Naive thymus-derived CD4-positive, alpha-beta T cell (primary cell): ENCODE data around the gene WNT5B. TPM values are rescaled to one million over a fixed set of nuclear protein-coding genes. Genes with fewer than 3 reads are reported as not detected.

Experiments used
- ATAC-seq: fragments of 150-1000 bp; cut with Tn5 transposase; 2 replicates; pipeline ENCODE4 v1.10.0; 2021; ENCODE audit warnings: mild to moderate bottlenecking, moderate library complexity
- CTCF ChIA-PET: fragments of 350-600 bp; sonication (Branson Sonifier 250); formaldehyde crosslinking; loops from one replicate; lab custom pipeline; 2021; ENCODE audit warnings: antibody characterized with exemption; lab: Charles Lee
- POLR2A ChIA-PET: fragments of 350-600 bp; sonication (Branson Sonifier 250); formaldehyde crosslinking; loops from one replicate; lab custom pipeline; 2021; ENCODE audit warnings: antibody characterized with exemption, inconsistent platforms; lab: Charles Lee
- DNase-seq, 9 donors: peaks; one replicate each; pipeline versions ENCODE4 v3.0.0 to v3.0.0-alpha.2; 2020 to 2022; ENCODE audit warnings: mixed read lengths in 1 of 9
- H3K27ac ChIP-seq: one replicate; pipeline ENCODE4 v1.7.0; 2013; ENCODE audit warnings: mild to moderate bottlenecking, low read depth, low read length, moderate library complexity
- H3K27me3 ChIP-seq, 2 donors: one replicate each; pipeline ENCODE4 v1.7.0; 2013; ENCODE audit warnings: low read length in 2 of 2, mild to moderate bottlenecking in 2 of 2, moderate library complexity in 2 of 2; ENCODE audit not compliant: control insufficient read depth in 2 of 2, insufficient read depth in 2 of 2
- H3K36me3 ChIP-seq, 3 experiments: 1 replicate in 2 of 3; 2 replicates in 1 of 3; pipeline ENCODE4 v1.7.0; 2013; ENCODE audit warnings: low read length in 3 of 3, mild to moderate bottlenecking in 3 of 3, moderate library complexity in 1 of 3; ENCODE audit not compliant: insufficient read depth in 3 of 3, control insufficient read depth in 2 of 3
- H3K4me1 ChIP-seq, 2 donors: one replicate each; pipeline ENCODE4 v1.7.0; 2013; ENCODE audit warnings: low read length in 2 of 2, mild to moderate bottlenecking in 2 of 2, moderate library complexity in 1 of 2; ENCODE audit not compliant: control insufficient read depth in 2 of 2, insufficient read depth in 2 of 2
- H3K4me3 ChIP-seq: 2 replicates; pipeline ENCODE4 v1.7.0; 2013; ENCODE audit warnings: mild to moderate bottlenecking, low read length
- H3K9me3 ChIP-seq, 3 experiments: 1 replicate in 2 of 3; 2 replicates in 1 of 3; pipeline ENCODE4 v1.7.0; 2013; ENCODE audit warnings: low read length in 3 of 3; ENCODE audit not compliant: control insufficient read depth in 2 of 3
- H3K27ac Mint-ChIP-seq, 9 donors: one replicate each; pipeline ENCODE4 v1.8.0; 2020 to 2022; ENCODE audit warnings: mixed read lengths in 9 of 9, mild to moderate bottlenecking in 8 of 9, moderate library complexity in 5 of 9, inconsistent platforms in 2 of 9
- H3K27me3 Mint-ChIP-seq, 5 donors: one replicate each; pipeline ENCODE4 v1.8.0; 2021 to 2022; ENCODE audit warnings: mixed read lengths in 5 of 5, mild to moderate bottlenecking in 1 of 5
- H3K36me3 Mint-ChIP-seq, 5 donors: one replicate each; pipeline ENCODE4 v1.8.0; 2020 to 2022; ENCODE audit warnings: mixed read lengths in 5 of 5, mild to moderate bottlenecking in 3 of 5, inconsistent platforms in 1 of 5
- H3K4me1 Mint-ChIP-seq, 7 donors: one replicate each; pipeline ENCODE4 v1.8.0; 2020 to 2022; ENCODE audit warnings: mixed read lengths in 7 of 7, mild to moderate bottlenecking in 3 of 7, inconsistent platforms in 1 of 7
- H3K4me3 Mint-ChIP-seq, 10 donors: one replicate each; pipeline ENCODE4 v1.8.0; 2020 to 2022; ENCODE audit warnings: mild to moderate bottlenecking in 10 of 10, mixed read lengths in 10 of 10, moderate library complexity in 6 of 10, inconsistent platforms in 2 of 10
- H3K9me3 Mint-ChIP-seq, 11 donors: one replicate each; pipeline ENCODE4 v1.8.0; 2020 to 2022; ENCODE audit warnings: mixed read lengths in 11 of 11, mild to moderate bottlenecking in 4 of 11, inconsistent platforms in 1 of 11, moderate library complexity in 1 of 11
- intact Hi-C, 2 donors: fragments of 100-400 bp; cut with micrococcal nuclease; formaldehyde crosslinking; loops; one replicate each; pipeline ENCODE4 v1.15.1; 2023
- polyA plus RNA-seq, 2 donors: library from polyadenylated mRNA; unstranded; fragments of 300-500 nt; fragmentation: Illumina TruSeq; gene quantifications; one replicate each; pipeline ENCODE4 v1.2.3, GENCODE V29; 2021
- total RNA-seq, 6 experiments: library from RNA in 5 of 6; stranded (reverse) in 5 of 6; gene quantifications; 1 replicate in 5 of 6; 2 replicates in 1 of 6; pipeline ENCODE4 v1.2.3 and lab custom pipeline; 2021 to 2026

WNT5B gene
- total and polyA plus RNA-seq, 7 experiments from 2014 or later, result 0.29 to 0.92 (median 0.37) TPM; not detected in 4

DNA sequence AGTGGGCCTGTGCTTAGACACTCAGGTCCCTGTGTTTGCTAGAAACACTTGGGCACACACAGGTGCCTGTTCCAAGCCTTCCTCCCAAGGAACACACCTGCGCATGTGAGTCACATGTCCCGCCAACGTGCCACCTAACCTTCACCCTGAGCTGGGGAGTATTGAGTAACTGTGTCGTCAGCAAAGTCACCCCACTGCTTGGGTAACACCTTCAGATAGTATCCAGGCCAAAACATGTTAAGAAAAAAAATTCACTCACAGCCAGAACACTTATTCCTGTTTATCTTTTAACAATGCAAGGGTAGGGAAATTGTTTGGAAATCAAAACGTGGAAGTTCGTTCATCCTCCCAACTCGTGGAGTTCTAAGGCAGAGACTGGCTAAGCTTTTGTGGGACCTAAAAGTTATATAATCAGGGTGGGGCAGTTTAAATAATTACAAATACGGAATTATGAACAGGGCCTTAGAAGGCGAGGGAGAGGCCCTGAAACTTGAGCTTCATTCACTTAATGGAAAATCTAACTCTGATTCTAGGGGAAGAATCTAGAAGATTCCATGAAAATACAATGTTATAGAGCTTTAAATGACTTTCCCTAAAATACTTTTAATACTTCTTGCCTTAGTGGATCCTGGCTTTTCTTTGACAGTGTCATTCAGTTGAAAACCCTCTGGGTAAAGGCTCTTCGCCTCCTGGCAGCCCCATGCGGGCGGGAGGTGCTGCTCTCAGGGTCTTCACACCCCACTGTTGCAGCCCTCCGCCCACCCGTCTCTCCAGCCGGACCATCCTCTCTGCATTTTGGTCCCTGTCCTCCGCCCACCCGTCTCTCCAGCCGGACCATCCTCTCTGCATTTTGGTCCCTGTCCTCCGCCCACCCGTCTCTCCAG, 31.5 kb downstream of the WNT5B start:
- Mint-ChIP-seq H3K27ac (peak overlapping the region; percentile 48 to 86 (median 81)), H3K36me3 (peaks cover 0 to 1% (median 0%) of the 10 kb centered on the region in 5 donors), H3K27me3 (peaks cover 0 to 3% (median 0%) of the 10 kb centered on the region in 5 donors), H3K9me3 (peaks cover 0 to 6% (median 2%) of the 10 kb centered on the region in 11 donors), H3K4me3 (peak overlapping the region; percentile 24 to 69 (median 56)), H3K4me1 (peaks cover 8 to 29% (median 23%) of the 10 kb centered on the region in 7 donors)
- H3K36me3 ChIP-seq, result no peaks in the 10 kb centered on the region
- CTCF ChIA-PET, result interaction anchor here (0.5 to 3.2 kb wide), 5 partner anchors 10 to 1264 kb away, joined by 3 to 26 read pairs (median 3); no protein-coding TSS in a partner anchor
- ATAC-seq (peak; percentile 24), DNase-seq (peak in 7 of 9 donors; percentile 21 to 73 (median 35))
- intact Hi-C loops, result loop anchor here (1.0 to 5.0 kb wide), 4 partner anchors 30 to 344 kb away; partner anchors contain the start of genes DCP1B (in 1 of the 2) and FBXL14 (in 1 of the 2)
- no peaks in the 10 kb centered on the region for H3K4me1 ChIP-seq
- H3K27me3 ChIP-seq, result no peaks in the 10 kb centered on the region
- POLR2A ChIA-PET, result interaction anchor here (0.6 to 3.0 kb wide), 4 partner anchors 11 to 135 kb away, joined by 3 to 15 read pairs (median 4); partner anchors contain the start of gene ADIPOR2
- H3K4me3 ChIP-seq, result no peak overlapping the region
- H3K9me3 ChIP-seq, result no peaks in the 10 kb centered on the region
- H3K27ac ChIP-seq, result peak overlapping the region; percentile 29

DNA sequence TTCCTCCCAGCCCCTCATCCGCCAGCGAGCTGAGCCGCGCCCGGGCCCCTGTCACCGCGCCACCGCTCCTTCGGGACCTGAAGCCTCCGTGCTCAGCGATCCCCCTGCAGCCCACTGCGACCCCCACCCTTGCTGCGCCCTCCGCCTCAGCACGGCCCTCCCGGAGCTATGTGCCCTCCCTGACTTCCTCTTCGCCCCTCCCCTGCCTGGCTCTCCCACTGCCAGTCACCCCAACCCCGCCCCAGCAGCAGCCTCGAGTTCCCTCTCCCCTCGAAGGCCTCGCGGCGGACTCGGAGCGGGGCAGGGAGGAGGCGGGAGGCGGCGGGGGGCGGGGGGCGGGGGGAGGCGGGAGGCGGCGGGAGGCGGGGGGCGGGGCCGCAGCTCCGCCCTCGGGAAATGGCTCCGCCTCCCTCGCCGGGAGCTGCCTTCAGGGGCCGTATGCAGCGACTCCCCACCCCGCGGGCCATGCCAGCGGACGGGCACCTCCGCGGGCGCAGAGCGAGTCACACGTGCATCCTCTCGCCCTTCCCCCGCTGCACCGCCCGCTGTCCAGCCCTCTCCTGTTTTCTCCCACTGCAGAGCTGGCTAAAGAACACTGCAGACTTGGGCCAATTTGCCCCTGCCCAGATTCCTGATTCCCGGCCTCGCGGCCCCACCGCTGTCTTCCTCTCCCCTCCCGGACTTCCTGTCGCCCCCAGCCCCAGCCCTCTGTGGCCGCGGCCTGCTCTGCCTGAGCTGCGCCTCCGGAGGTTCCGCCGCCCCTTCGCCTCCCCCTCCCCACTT, 32.7 kb downstream of the WNT5B start:
- DNase-seq (peak; percentile 74 to 84 (median 82)), ATAC-seq (peak; percentile 93)
- H3K4me1 ChIP-seq, result peaks cover 5 to 7% of the 10 kb centered on the region in 2 donors
- Mint-ChIP-seq H3K4me3 (peak overlapping the region; percentile 70 to 86 (median 78)), H3K36me3 (peaks cover 0 to 1% (median 0%) of the 10 kb centered on the region in 5 donors), H3K27me3 (peaks cover 0 to 2% (median 0%) of the 10 kb centered on the region in 5 donors), H3K27ac (peak overlapping the region in 8 of 9 donors; percentile 62 to 87 (median 82)), H3K9me3 (peaks cover 0 to 6% (median 2%) of the 10 kb centered on the region in 11 donors), H3K4me1 (peaks cover 14 to 37% (median 31%) of the 10 kb centered on the region in 7 donors)
- no peaks in the 10 kb centered on the region for H3K27me3 ChIP-seq
- intact Hi-C loops, result loop anchor here (1.0 to 5.0 kb wide), 5 partner anchors 29 to 343 kb away; partner anchors contain the start of genes DCP1B (in 2 of the 2) and FBXL14 (in 1 of the 2)
- H3K9me3 ChIP-seq, result no peaks in the 10 kb centered on the region
- peak overlapping the region; percentile 64 for H3K4me3 ChIP-seq
- ChIA-PET CTCF (interaction anchor here (0.9 to 3.2 kb wide), 3 partner anchors 28 to 130 kb away, joined by 4 to 26 read pairs (median 4); no protein-coding TSS in a partner anchor), POLR2A (interaction anchor here (0.7 to 3.0 kb wide), 8 partner anchors 8 to 458 kb away, joined by 3 to 15 read pairs (median 4); partner anchors contain the start of gene ADIPOR2)
- peak overlapping the region; percentile 66 for H3K27ac ChIP-seq
- no peaks in the 10 kb centered on the region for H3K36me3 ChIP-seq

DNA sequence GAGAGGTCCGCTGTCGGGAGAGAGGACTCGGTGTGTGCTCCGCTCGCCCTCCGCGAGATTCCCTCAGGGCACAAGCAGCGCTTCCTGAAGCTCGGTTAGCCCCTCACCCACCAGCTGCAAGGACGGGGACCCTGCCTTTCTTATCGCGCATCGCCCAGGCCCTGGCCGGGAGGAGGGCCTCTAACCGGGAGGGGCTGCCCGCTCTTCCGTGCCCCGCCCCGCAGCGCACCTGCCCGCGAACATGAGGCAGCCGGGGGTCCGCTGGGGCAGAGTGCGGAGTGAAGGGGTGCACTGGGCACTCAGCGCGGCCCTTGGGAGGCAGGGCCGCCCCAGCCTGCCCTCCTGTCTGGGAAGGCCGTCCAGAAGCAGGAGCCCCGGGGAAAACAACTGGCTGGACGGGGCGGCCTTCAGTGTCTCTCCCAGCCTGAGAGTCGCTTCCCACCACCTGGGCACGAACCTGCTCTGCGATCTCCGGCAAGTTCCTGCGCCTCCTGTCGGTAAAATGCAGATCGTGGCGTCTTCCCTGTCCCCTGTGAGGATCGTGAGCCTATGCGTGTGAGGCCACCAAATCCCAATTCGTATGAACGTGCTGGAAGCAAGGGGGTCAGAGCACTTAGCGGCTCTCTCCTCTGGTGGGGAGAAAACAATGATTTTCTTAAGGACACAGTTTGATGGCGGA, 33.9 kb downstream of the WNT5B start:
- peaks cover 0 to 2% (median 0%) of the 10 kb centered on the region in 5 donors for H3K27me3 Mint-ChIP-seq
- peaks cover 0 to 5% (median 0%) of the 10 kb centered on the region in 5 donors for H3K36me3 Mint-ChIP-seq
- peaks cover 0 to 6% (median 2%) of the 10 kb centered on the region in 11 donors for H3K9me3 Mint-ChIP-seq
- peaks cover 23 to 48% (median 41%) of the 10 kb centered on the region in 7 donors for H3K4me1 Mint-ChIP-seq
- Histone ChIP-seq H3K4me1 (peaks cover 10 to 16% of the 10 kb centered on the region in 2 donors), H3K9me3 (no peaks in the 10 kb centered on the region), H3K27ac (no peak overlapping the region), H3K27me3 (no peaks in the 10 kb centered on the region), H3K4me3 (no peak overlapping the region), H3K36me3 (no peaks in the 10 kb centered on the region)
- ChIA-PET POLR2A (no interaction called here), CTCF (interaction anchor here (0.6 to 3.2 kb wide), 3 partner anchors 18 to 128 kb away, joined by 4 to 26 read pairs (median 6); no protein-coding TSS in a partner anchor)
- H3K27ac Mint-ChIP-seq, result peak overlapping the region; percentile 69 to 94 (median 83)
- ATAC-seq (no peak), DNase-seq (peak in 5 of 9 donors; percentile 17 to 42 (median 20))
- peak overlapping the region; percentile 71 to 86 (median 82) for H3K4me3 Mint-ChIP-seq
- intact Hi-C loops, result loop anchor here (2.0 to 5.0 kb wide), 2 partner anchors 71 to 342 kb away; partner anchors contain the start of genes DCP1B (in 1 of the 2) and FBXL14 (in 1 of the 2)

DNA sequence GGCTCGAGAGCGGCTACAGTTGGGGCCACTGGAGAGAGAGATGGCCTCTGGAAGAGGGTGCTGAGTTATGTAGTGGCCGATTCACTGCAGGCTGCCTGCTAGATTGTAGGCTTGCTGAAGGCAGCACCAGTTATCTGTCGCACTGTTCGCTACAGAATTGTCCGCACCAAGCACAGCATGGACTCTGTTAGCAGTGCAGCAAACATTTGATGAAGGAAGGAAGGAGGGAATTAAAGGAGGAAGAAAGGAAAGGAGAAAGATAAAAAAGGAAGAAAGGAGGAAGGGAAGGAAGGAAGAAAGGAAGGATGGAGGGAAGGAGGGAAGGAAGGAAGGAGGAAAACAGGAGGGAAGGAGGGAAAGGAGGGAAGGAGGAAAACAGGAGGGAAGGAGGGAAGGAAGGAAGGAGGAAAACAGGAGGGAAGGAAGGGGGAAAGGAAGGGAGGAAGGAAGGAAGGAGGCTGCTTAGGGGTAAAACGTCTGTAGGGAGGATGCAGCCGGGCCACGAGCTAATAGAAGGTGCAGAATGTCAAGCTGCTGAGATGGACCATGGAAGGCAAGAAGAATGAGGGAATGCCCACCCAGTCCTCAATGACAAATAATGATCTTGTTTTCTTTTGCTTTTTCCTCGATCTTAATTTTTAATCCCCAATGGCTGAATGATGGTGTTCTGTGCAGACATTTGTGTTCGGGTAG, 34.6 kb downstream of the WNT5B start:
- Histone ChIP-seq H3K27me3 (no peaks in the 10 kb centered on the region), H3K27ac (no peak overlapping the region), H3K4me1 (peaks cover 10 to 19% of the 10 kb centered on the region in 2 donors), H3K36me3 (no peaks in the 10 kb centered on the region), H3K4me3 (no peak overlapping the region), H3K9me3 (no peaks in the 10 kb centered on the region)
- ATAC-seq (no peak), DNase-seq (no peak)
- Mint-ChIP-seq H3K27me3 (peaks cover 0 to 2% (median 0%) of the 10 kb centered on the region in 5 donors), H3K4me3 (peak overlapping the region; percentile 50 to 84 (median 80)), H3K36me3 (peaks cover 0 to 5% (median 0%) of the 10 kb centered on the region in 5 donors), H3K4me1 (peaks cover 26 to 53% (median 46%) of the 10 kb centered on the region in 7 donors), H3K9me3 (peaks cover 0 to 6% (median 2%) of the 10 kb centered on the region in 11 donors), H3K27ac (peak overlapping the region; percentile 69 to 94 (median 85))
- POLR2A ChIA-PET, result no interaction called here
- intact Hi-C loops, result loop anchor here (2.0 to 5.0 kb wide), 2 partner anchors 71 to 341 kb away; partner anchors contain the start of genes DCP1B (in 1 of the 2) and FBXL14 (in 1 of the 2)
- CTCF ChIA-PET, result no interaction called here

DNA sequence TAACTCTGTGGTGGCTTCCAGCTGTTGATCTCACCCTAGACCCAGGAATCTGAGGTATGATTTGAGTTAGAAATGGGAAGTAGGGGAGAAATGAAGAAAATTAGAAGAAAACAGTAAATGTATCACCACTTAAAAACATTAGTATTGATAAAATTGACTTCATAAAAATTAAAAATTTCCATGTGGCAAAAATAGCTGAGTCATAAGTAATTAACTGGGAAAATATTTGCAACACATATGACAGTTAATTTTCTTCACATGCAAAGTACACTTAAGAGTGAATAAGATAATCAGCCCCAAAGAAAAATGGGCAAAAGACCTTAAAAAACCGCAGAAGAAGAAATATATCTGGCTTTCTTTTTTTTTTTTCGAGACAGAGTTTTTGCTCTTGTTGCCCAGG, 36.3 kb downstream of the WNT5B start:
- Mint-ChIP-seq H3K27ac (peak overlapping the region in 6 of 9 donors; percentile 17 to 81 (median 56)), H3K4me3 (peak overlapping the region in 3 of 10 donors; percentile 39 to 55 (median 44)), H3K9me3 (peaks cover 0 to 6% (median 2%) of the 10 kb centered on the region in 11 donors), H3K4me1 (peaks cover 30 to 58% (median 51%) of the 10 kb centered on the region in 7 donors), H3K36me3 (peaks cover 0 to 5% (median 0%) of the 10 kb centered on the region in 5 donors), H3K27me3 (peaks cover 0 to 2% (median 0%) of the 10 kb centered on the region in 5 donors)
- no peak overlapping the region for H3K27ac ChIP-seq
- no peaks in the 10 kb centered on the region for H3K9me3 ChIP-seq
- ATAC-seq (no peak), DNase-seq (no peak)
- no peaks in the 10 kb centered on the region for H3K27me3 ChIP-seq
- ChIA-PET POLR2A (interaction anchor here (0.6 kb wide), 1 partner anchor 189 kb away, joined by 4 read pairs; no protein-coding TSS in a partner anchor), CTCF (interaction anchor here (1.0 kb wide), 1 partner anchor 12 kb away, joined by 4 read pairs; no protein-coding TSS in a partner anchor)
- peaks cover 10 to 25% of the 10 kb centered on the region in 2 donors for H3K4me1 ChIP-seq
- no peaks in the 10 kb centered on the region for H3K36me3 ChIP-seq
- intact Hi-C loops, result no loop called here
- no peak overlapping the region for H3K4me3 ChIP-seq
